ENCODE measurements around the gene IL4I1.

DNA sequence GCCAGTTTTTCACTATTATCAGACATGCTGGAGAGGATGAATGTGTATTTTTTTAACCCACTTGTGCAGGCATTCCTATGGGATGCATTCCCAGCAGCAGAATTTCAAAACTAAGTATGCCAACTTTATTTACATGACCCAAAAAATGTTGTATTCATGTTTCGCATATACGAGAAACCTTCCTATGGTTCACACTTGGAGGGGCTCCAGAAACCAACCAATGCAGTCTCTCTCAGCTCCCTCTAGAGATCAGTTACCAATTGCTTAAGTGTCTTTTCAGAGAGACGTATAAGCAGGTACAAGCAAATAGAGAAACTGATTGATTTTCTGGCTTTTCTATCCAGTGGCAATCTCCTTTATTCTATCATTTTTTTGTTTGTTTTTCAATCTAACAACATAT lies 51.3 kb downstream of the IL4I1 start:
- TF ChIP-seq, protein P1, sequence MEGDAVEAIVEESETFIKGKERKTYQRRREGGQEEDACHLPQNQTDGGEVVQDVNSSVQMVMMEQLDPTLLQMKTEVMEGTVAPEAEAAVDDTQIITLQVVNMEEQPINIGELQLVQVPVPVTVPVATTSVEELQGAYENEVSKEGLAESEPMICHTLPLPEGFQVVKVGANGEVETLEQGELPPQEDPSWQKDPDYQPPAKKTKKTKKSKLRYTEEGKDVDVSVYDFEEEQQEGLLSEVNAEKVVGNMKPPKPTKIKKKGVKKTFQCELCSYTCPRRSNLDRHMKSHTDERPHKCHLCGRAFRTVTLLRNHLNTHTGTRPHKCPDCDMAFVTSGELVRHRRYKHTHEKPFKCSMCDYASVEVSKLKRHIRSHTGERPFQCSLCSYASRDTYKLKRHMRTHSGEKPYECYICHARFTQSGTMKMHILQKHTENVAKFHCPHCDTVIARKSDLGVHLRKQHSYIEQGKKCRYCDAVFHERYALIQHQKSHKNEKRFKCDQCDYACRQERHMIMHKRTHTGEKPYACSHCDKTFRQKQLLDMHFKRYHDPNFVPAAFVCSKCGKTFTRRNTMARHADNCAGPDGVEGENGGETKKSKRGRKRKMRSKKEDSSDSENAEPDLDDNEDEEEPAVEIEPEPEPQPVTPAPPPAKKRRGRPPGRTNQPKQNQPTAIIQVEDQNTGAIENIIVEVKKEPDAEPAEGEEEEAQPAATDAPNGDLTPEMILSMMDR (IDR thresholded peaks at IDR 0.05): no peak
- no peak for TF ChIP-seq POLR2A (IDR thresholded peaks at IDR 0.05)
